IMR-90 (cell line): ENCODE results near the gene CD300H. TPM values are rescaled to one million over a fixed set of nuclear protein-coding genes. Genes with fewer than 3 reads are reported as not detected.
"Not testable (repeated sequence)": the region's sequence is repeated elsewhere in the genome, so short reads cannot be mapped to it uniquely, and the experiment has no call there.

Experiments used
- ATAC-seq: fragments of 200-7000 bp; cut with Tn5 transposase; 2 replicates; pipeline ENCODE4 v1.9.1; 2020; ENCODE audit warnings: low read depth, mild to moderate bottlenecking, moderate library complexity
- BruUV-seq: library from RNA; stranded (reverse); fragments of 400-500 nt; replicated peaks from 2 replicates; lab custom pipeline; 2021; lab: Mats Ljungman, UMichigan
- CTCF ChIA-PET: fragments of 300-600 bp; formaldehyde crosslinking; extraction: SDS; loops from one replicate; lab custom pipeline; 2021; ENCODE audit warnings: antibody characterized with exemption; lab: Yijun Ruan, JAX
- POLR2A ChIA-PET: fragments of 300-600 bp; sonication (Branson Sonifier 250); formaldehyde crosslinking; loops from one replicate; lab custom pipeline; 2022; ENCODE audit warnings: antibody characterized with exemption; ENCODE audit not compliant: unreplicated experiment; lab: Charles Lee
- DNase-seq: peaks from one replicate; pipeline ENCODE4 v3.0.0; 2013
- H2AFZ ChIP-seq: replicated peaks from 2 replicates; pipeline ENCODE3; 2013; ENCODE audit warnings: low read length, mild to moderate bottlenecking; ENCODE audit not compliant: poor library complexity
- H2AK5ac ChIP-seq: 2 replicates; pipeline ENCODE4 v1.6.1; 2013; ENCODE audit warnings: low read depth, low read length, inconsistent platforms
- H2AK9ac ChIP-seq: replicated peaks from 2 replicates; pipeline ENCODE3; 2013; ENCODE audit warnings: mild to moderate bottlenecking, low read depth, low read length, moderate library complexity; ENCODE audit not compliant: poor library complexity
- H2BK120ac ChIP-seq: 2 replicates; pipeline ENCODE4 v1.6.1; 2013; ENCODE audit warnings: low read depth, low read length, inconsistent platforms
- H2BK15ac ChIP-seq: 3 replicates; pipeline ENCODE4 v1.6.1; 2013; ENCODE audit warnings: low read depth, low read length, inconsistent platforms
- H2BK20ac ChIP-seq: 2 replicates; pipeline ENCODE4 v1.6.1; 2013; ENCODE audit warnings: low read depth, mild to moderate bottlenecking, inconsistent platforms, low read length, moderate library complexity
- H2BK5ac ChIP-seq: 2 replicates; pipeline ENCODE4 v1.6.1; 2013; ENCODE audit warnings: mild to moderate bottlenecking, low read depth, low read length, inconsistent platforms; ENCODE audit not compliant: poor library complexity, severe bottlenecking
- H3K14ac ChIP-seq: replicated peaks from 2 replicates; pipeline ENCODE4 v1.6.1; 2013; ENCODE audit warnings: low read depth, low read length, inconsistent platforms
- H3K18ac ChIP-seq: 2 replicates; pipeline ENCODE4 v1.6.1; 2013; ENCODE audit warnings: low read depth, low read length, control low read depth
- H3K23ac ChIP-seq: 2 replicates; pipeline ENCODE4 v1.6.1; 2013; ENCODE audit warnings: low read depth, low read length, inconsistent platforms
- H3K27ac ChIP-seq: 2 replicates; pipeline ENCODE4 v1.5.1; 2013; ENCODE audit warnings: mild to moderate bottlenecking, control low read depth, low read length; ENCODE audit not compliant: insufficient read depth
- H3K27me3 ChIP-seq: 2 replicates; pipeline ENCODE4 v1.6.1; 2013; ENCODE audit warnings: low read length; ENCODE audit not compliant: control insufficient read depth, insufficient read depth
- H3K36me3 ChIP-seq: 2 replicates; pipeline ENCODE4 v1.6.1; 2013; ENCODE audit warnings: low read length, mixed read lengths; ENCODE audit not compliant: control insufficient read depth, insufficient read depth
- H3K4ac ChIP-seq: 2 replicates; pipeline ENCODE4 v1.6.1; 2013; ENCODE audit warnings: low read depth, low read length, inconsistent platforms
- H3K4me1 ChIP-seq: 2 replicates; pipeline ENCODE4 v1.6.1; 2013; ENCODE audit warnings: low read length, mixed read lengths; ENCODE audit not compliant: control insufficient read depth, insufficient read depth
- H3K4me2 ChIP-seq: 2 replicates; pipeline ENCODE4 v1.6.1; 2013; ENCODE audit warnings: low read depth, mild to moderate bottlenecking, control low read depth, low read length, moderate library complexity
- H3K4me3 ChIP-seq: 2 replicates; pipeline ENCODE4 v1.5.1; 2013; ENCODE audit warnings: low read depth, mild to moderate bottlenecking, control low read depth, low read length, moderate library complexity; ENCODE audit not compliant: insufficient read depth
- H3K56ac ChIP-seq: 2 replicates; pipeline ENCODE4 v1.6.1; 2013; ENCODE audit warnings: low read length, inconsistent platforms; ENCODE audit not compliant: insufficient read depth; ENCODE audit errors: extremely low read depth
- H3K79me1 ChIP-seq, 2 experiments: 2 replicates each; pipeline ENCODE4 v1.6.1; 2013; ENCODE audit warnings: low read length in 2 of 2, inconsistent platforms in 1 of 2, low read depth in 1 of 2
- H3K9ac ChIP-seq: 2 replicates; pipeline ENCODE4 v1.6.1; 2013; ENCODE audit warnings: low read depth, low read length, control low read depth
- H3K9me1 ChIP-seq: 2 replicates; pipeline ENCODE4 v1.6.1; 2013; ENCODE audit warnings: low read length, inconsistent platforms; ENCODE audit not compliant: insufficient read depth
- H3K9me3 ChIP-seq: 2 replicates; pipeline ENCODE4 v1.6.1; 2013; ENCODE audit warnings: low read length; ENCODE audit not compliant: control insufficient read depth, insufficient read depth
- H4K20me1 ChIP-seq: 2 replicates; pipeline ENCODE4 v1.6.1; 2013; ENCODE audit warnings: low read length, inconsistent platforms; ENCODE audit not compliant: insufficient read depth
- H4K5ac ChIP-seq: 2 replicates; pipeline ENCODE4 v1.6.1; 2013; ENCODE audit warnings: mild to moderate bottlenecking, low read depth, low read length, control low read depth
- H4K8ac ChIP-seq, 2 experiments: 2 replicates each; pipeline ENCODE4 v1.6.1; 2013; ENCODE audit warnings: low read depth in 2 of 2, low read length in 2 of 2, control low read depth in 1 of 2, inconsistent platforms in 1 of 2
- H4K91ac ChIP-seq: 2 replicates; pipeline ENCODE4 v1.6.1; 2013; ENCODE audit warnings: low read depth, low read length, inconsistent platforms; ENCODE audit not compliant: insufficient read depth
- CHD1 ChIP-seq: IDR thresholded peaks from 2 replicates; pipeline ENCODE4 v1.6.1; 2012; ENCODE audit warnings: low read depth, low read length, improper control_type of control experiment
- WGBS, 2 experiments: methylation state at CpG; one replicate each; pipeline versions ENCODE4 v1.1.5 to v1.1.7; 2013; ENCODE audit warnings: missing lambda C conversion rate in 2 of 2; ENCODE audit not compliant: insufficient read length in 1 of 2; ENCODE audit errors: extremely low coverage in 2 of 2; 5-methylcytosine and 5-hydroxymethylcytosine counted together
- dilution Hi-C: fragments of 300-500 bp; cut with HindIII; formaldehyde crosslinking; loops from one replicate; pipeline ENCODE4 v1.14.3; 2018; ENCODE audit warnings: low sequenced_read_pairs; ENCODE audit not compliant: unreplicated experiment
- in situ Hi-C: fragments of 300-500 bp; cut with MboI; formaldehyde crosslinking; loops from 3 replicates; pipeline ENCODE4 v1.14.3; 2019; ENCODE audit warnings: low sequenced_read_pairs, inconsistent platforms, mixed read lengths
- intact Hi-C: fragments of 100-400 bp; cut with micrococcal nuclease; formaldehyde crosslinking; loops from 2 replicates; pipeline ENCODE4 v1.10.0; 2022
- polyA plus RNA-seq, 3 experiments: library from polyadenylated mRNA; depleted of rRNA; stranded (reverse); fragments of >200 nt; gene quantifications; 2 replicates each; pipeline ENCODE4 v1.2.3, GENCODE V29; 2012; ENCODE audit warnings: low replicate concordance in 1 of 3
- total RNA-seq: library from RNA; depleted of rRNA; stranded (reverse); fragments of >200 nt; gene quantifications from 2 replicates; pipeline ENCODE4 v1.2.3, GENCODE V29; 2012

Gene CD300H
- total and polyA plus RNA-seq, 2 of the 4 experiments (the other 2 are of a cell fraction), result not detected

- H2AFZ ChIP-seq, result no peak overlapping the region
- H4K8ac ChIP-seq, result no peak overlapping the region
- CTCF ChIA-PET, result no interaction called here
- no peak overlapping the region for H2AK9ac ChIP-seq
- no peak overlapping the region for H2BK15ac ChIP-seq
- H2BK120ac ChIP-seq, result no peak overlapping the region
- POLR2A ChIA-PET, result no interaction called here
- no peaks in the 10 kb centered on the region for H3K36me3 ChIP-seq
- dilution Hi-C loops, result no loop called here
- peaks cover 36% of the 10 kb centered on the region for H3K9me3 ChIP-seq
- no peak overlapping the region for H3K4me3 ChIP-seq
- no peak overlapping the region for H4K5ac ChIP-seq
- no peaks in the 10 kb centered on the region for H3K9me1 ChIP-seq
- H3K4ac ChIP-seq, result no peak overlapping the region
- no peak for TF ChIP-seq CHD1
- BruUV-seq, result no TSS peak
- H2BK5ac ChIP-seq, result no peak overlapping the region
- H3K27me3 ChIP-seq, result no peaks in the 10 kb centered on the region
- no peak overlapping the region for H2BK20ac ChIP-seq
- no peak overlapping the region for H3K4me2 ChIP-seq
- no peak overlapping the region for H2AK5ac ChIP-seq
- no peak overlapping the region for H3K14ac ChIP-seq
- H3K18ac ChIP-seq, result no peak overlapping the region
- DNase-seq (no peak), ATAC-seq (no peak)
- no peak overlapping the region for H3K27ac ChIP-seq
- no peaks in the 10 kb centered on the region for H4K20me1 ChIP-seq
- in situ Hi-C loops, result no loop called here
- no CpG with 5 or more reads among the region's 3 CpGs for WGBS, 2 experiments
- intact Hi-C loops, result no loop called here
- no peaks in the 10 kb centered on the region for H3K4me1 ChIP-seq
- H4K91ac ChIP-seq, result no peak overlapping the region
- no peak overlapping the region for H3K23ac ChIP-seq
- no peak overlapping the region for H3K56ac ChIP-seq
- H3K9ac ChIP-seq, result no peak overlapping the region
- H3K79me1 ChIP-seq, result no peaks in the 10 kb centered on the region
These were observed 47.3 kb downstream of the CD300H start for GRCh38 chr17:74520016-74520434.

- H3K27ac ChIP-seq, H4K91ac ChIP-seq, H2AFZ ChIP-seq, H3K9me1 ChIP-seq, BruUV-seq, H3K56ac ChIP-seq, H3K27me3 ChIP-seq, H3K4me2 ChIP-seq, H3K36me3 ChIP-seq, H2BK120ac ChIP-seq, H3K4ac ChIP-seq, H3K79me1 ChIP-seq, dilution Hi-C loops, H4K20me1 ChIP-seq, H3K18ac ChIP-seq, H3K4me1 ChIP-seq, H4K5ac ChIP-seq, CTCF ChIA-PET, H2BK15ac ChIP-seq, H2BK20ac ChIP-seq, DNase-seq, H2AK5ac ChIP-seq, H2AK9ac ChIP-seq, H3K14ac ChIP-seq, intact Hi-C loops, H3K9ac ChIP-seq, H4K8ac ChIP-seq, H3K23ac ChIP-seq, POLR2A ChIA-PET, H2BK5ac ChIP-seq, in situ Hi-C loops, H3K4me3 ChIP-seq, ATAC-seq: not testable (repeated sequence)
- WGBS, 2 experiments, result no CpG with 5 or more reads among the region's 6 CpGs
- peaks cover 42% of the 10 kb centered on the region for H3K9me3 ChIP-seq
These were observed 48.8 kb downstream of the CD300H start for GRCh38 chr17:74518413-74518981.
